ENCODE data around the gene MAGED4. TPM values are rescaled to one million over a fixed set of nuclear protein-coding genes. Genes with fewer than 3 reads are reported as not detected.

MAGED4 gene
- total RNA-seq, 6 donors from 2014 or later, result 0.11 to 27.2 (median 1.6) TPM

- ATAC-seq (ENCODE audit: low FRiP score in 2 of 2) (no peak), DNase-seq (no peak)
- peaks cover 0 to 2% (median 0%) of the 10 kb centered on the region in 4 donors for H3K9me3 ChIP-seq
- H3K27ac ChIP-seq, result no peak overlapping the region
- H3K4me3 ChIP-seq, result no peak overlapping the region
- TF ChIP-seq POLR2AphosphoS5 (IDR thresholded peaks at IDR 0.05) (no peak), EP300 (IDR thresholded peaks at IDR 0.05) (no peak), POLR2A (IDR thresholded peaks at IDR 0.05) (no peak)
- TF ChIP-seq, protein P1, sequence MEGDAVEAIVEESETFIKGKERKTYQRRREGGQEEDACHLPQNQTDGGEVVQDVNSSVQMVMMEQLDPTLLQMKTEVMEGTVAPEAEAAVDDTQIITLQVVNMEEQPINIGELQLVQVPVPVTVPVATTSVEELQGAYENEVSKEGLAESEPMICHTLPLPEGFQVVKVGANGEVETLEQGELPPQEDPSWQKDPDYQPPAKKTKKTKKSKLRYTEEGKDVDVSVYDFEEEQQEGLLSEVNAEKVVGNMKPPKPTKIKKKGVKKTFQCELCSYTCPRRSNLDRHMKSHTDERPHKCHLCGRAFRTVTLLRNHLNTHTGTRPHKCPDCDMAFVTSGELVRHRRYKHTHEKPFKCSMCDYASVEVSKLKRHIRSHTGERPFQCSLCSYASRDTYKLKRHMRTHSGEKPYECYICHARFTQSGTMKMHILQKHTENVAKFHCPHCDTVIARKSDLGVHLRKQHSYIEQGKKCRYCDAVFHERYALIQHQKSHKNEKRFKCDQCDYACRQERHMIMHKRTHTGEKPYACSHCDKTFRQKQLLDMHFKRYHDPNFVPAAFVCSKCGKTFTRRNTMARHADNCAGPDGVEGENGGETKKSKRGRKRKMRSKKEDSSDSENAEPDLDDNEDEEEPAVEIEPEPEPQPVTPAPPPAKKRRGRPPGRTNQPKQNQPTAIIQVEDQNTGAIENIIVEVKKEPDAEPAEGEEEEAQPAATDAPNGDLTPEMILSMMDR (IDR thresholded peaks at IDR 0.05), result no peak
- 72% methylated on average over 2 of the region's 2 CpGs; no CpG with 5 or more reads in 1 of the 2 donors for WGBS, 2 donors
- H3K27me3 ChIP-seq, result no peaks in the 10 kb centered on the region
- no peaks in the 10 kb centered on the region for H3K36me3 ChIP-seq
- no peaks in the 10 kb centered on the region for H3K4me1 ChIP-seq
Observed at GRCh38 chrX:52217494-52218160, 32.9 kb downstream of the MAGED4 start.

GRCh38 chrX:52220936-52221335 lies 36.2 kb downstream of the MAGED4 start:
- Histone ChIP-seq H3K27me3 (no peaks in the 10 kb centered on the region), H3K4me3 (no peak overlapping the region), H3K27ac (no peak overlapping the region), H3K9me3 (peaks cover 0 to 3% (median 0%) of the 10 kb centered on the region in 4 donors), H3K4me1 (no peaks in the 10 kb centered on the region), H3K36me3 (no peaks in the 10 kb centered on the region)
- no peak for TF ChIP-seq POLR2AphosphoS5 (IDR thresholded peaks at IDR 0.05)
- TF ChIP-seq EP300 (IDR thresholded peaks at IDR 0.05), result no peak
- no peak for TF ChIP-seq POLR2A (IDR thresholded peaks at IDR 0.05)
- TF ChIP-seq, protein P1 (IDR thresholded peaks at IDR 0.05), result no peak
- DNase-seq, result no peak
- ATAC-seq (ENCODE audit: low FRiP score in 2 of 2), result no peak

Small RNA genes within 50 kb of the gene (small RNA-seq; reads per million reads assigned to genes)
- 0 reads per million in 4 donors for gene SNORA11D

Other genes with a start within 250 kb of the MAGED4 start
- gene MAGED4B, start 115.7 kb upstream of the MAGED4 start, total RNA-seq, result 1 to 10 TPM; 1.0 to 8.6 (median 2.1) TPM
- gene XAGE2, start 184.1 kb downstream of the MAGED4 start, total RNA-seq, result 1 to 10 TPM in 5 of 6 donors, under 1 TPM in 1; 0.37 to 9.3 (median 6.1) TPM

All from upper lobe of left lung (tissue), 6 donors.